RWPE2 (cell line): Measurements from ENCODE around the gene MYO3B.

Experiments used
- ATAC-seq: fragments of 200-7000 bp; cut with Tn5 transposase; 3 replicates; pipeline ENCODE4 v1.9.1; 2021; ENCODE audit warnings: low read depth
- DNase-seq: peaks from one replicate; pipeline ENCODE4 v3.0.0-alpha.2; 2020; ENCODE audit warnings: low spot score
- H3K27ac ChIP-seq: fragments of 450-650 bp; 2 replicates; pipeline ENCODE4 v1.5.1; 2017; ENCODE audit warnings: mild to moderate bottlenecking; ENCODE audit not compliant: poor library complexity, severe bottlenecking
- H3K27me3 ChIP-seq: fragments of 250-450 bp; sonication (Bioruptor Pico); 2 replicates; pipeline ENCODE4 v1.5.1; 2021; ENCODE audit warnings: mild to moderate bottlenecking, moderate library complexity; ENCODE audit not compliant: insufficient read depth, poor library complexity, severe bottlenecking
- H3K36me3 ChIP-seq: fragments of 250-450 bp; sonication (Bioruptor Pico); 2 replicates; pipeline ENCODE4 v1.5.1; 2020; ENCODE audit warnings: low read depth, mild to moderate bottlenecking, moderate library complexity
- H3K4me1 ChIP-seq: fragments of 250-450 bp; sonication (Bioruptor Pico); 2 replicates; pipeline ENCODE4 v1.5.1; 2021; ENCODE audit warnings: mild to moderate bottlenecking, moderate library complexity; ENCODE audit not compliant: insufficient read depth, poor library complexity, severe bottlenecking
- H3K4me3 ChIP-seq: fragments of 250-450 bp; sonication (Bioruptor Pico); 2 replicates; pipeline ENCODE4 v1.5.1; 2021; ENCODE audit warnings: mild to moderate bottlenecking, moderate library complexity; ENCODE audit not compliant: severe bottlenecking
- H3K9me3 ChIP-seq: fragments of 250-450 bp; sonication (Bioruptor Pico); 2 replicates; pipeline ENCODE4 v1.5.1; 2021; ENCODE audit warnings: mild to moderate bottlenecking, moderate library complexity; ENCODE audit not compliant: severe bottlenecking
- TF ChIP-seq, protein P1 (sequence below): fragments of 450-650 bp; IDR thresholded peaks from one replicate; pipeline ENCODE4 v1.5.1; 2017; ENCODE audit warnings: mild to moderate bottlenecking, moderate library complexity; ENCODE audit not compliant: poor library complexity, severe bottlenecking

Gene MYO3B

GRCh38 chr2:170530803-170531564 lies 353.0 kb downstream of the MYO3B start:
- DNase-seq, result no peak
- Histone ChIP-seq H3K27me3 (no peaks in the 10 kb centered on the region), H3K27ac (no peak overlapping the region), H3K36me3 (no peaks in the 10 kb centered on the region), H3K4me3 (no peak overlapping the region), H3K9me3 (no peaks in the 10 kb centered on the region), H3K4me1 (peaks cover 3% of the 10 kb centered on the region)
- TF ChIP-seq, protein P1, sequence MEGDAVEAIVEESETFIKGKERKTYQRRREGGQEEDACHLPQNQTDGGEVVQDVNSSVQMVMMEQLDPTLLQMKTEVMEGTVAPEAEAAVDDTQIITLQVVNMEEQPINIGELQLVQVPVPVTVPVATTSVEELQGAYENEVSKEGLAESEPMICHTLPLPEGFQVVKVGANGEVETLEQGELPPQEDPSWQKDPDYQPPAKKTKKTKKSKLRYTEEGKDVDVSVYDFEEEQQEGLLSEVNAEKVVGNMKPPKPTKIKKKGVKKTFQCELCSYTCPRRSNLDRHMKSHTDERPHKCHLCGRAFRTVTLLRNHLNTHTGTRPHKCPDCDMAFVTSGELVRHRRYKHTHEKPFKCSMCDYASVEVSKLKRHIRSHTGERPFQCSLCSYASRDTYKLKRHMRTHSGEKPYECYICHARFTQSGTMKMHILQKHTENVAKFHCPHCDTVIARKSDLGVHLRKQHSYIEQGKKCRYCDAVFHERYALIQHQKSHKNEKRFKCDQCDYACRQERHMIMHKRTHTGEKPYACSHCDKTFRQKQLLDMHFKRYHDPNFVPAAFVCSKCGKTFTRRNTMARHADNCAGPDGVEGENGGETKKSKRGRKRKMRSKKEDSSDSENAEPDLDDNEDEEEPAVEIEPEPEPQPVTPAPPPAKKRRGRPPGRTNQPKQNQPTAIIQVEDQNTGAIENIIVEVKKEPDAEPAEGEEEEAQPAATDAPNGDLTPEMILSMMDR, result no peak
- no peak for ATAC-seq

- H3K27ac ChIP-seq, result no peak overlapping the region
- DNase-seq, result no peak
- no peaks in the 10 kb centered on the region for H3K27me3 ChIP-seq
- no peak for ATAC-seq
- H3K36me3 ChIP-seq, result no peaks in the 10 kb centered on the region
- H3K4me1 ChIP-seq, result peaks cover 3% of the 10 kb centered on the region
- TF ChIP-seq, protein P1, result no peak
- H3K9me3 ChIP-seq, result no peaks in the 10 kb centered on the region
- H3K4me3 ChIP-seq, result no peak overlapping the region
Observed at GRCh38 chr2:170531876-170532275, 353.9 kb downstream of the MYO3B start.

DNA sequence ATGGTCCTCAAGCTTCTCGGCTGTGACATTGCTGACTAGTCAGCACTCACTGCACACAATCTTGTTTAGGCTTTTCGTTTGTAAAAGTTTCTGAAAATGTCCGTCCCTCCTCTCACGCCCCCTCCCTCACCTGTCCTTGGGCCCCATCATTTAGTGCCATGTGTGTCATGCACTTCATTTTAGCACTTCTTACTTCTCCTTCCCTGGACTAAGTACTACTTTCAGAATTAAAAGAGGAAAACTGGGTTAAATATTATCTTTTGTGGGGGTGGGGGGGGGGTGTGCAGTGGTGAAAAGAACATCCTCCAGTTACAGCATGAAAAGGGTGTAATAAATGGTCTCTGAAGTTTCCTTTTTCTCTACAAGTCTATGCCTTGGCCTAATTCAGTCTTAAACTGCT lies 355.2 kb downstream of the MYO3B start:
- H3K27me3 ChIP-seq, result no peaks in the 10 kb centered on the region
- no peaks in the 10 kb centered on the region for H3K9me3 ChIP-seq
- peaks cover 3% of the 10 kb centered on the region for H3K4me1 ChIP-seq
- no peaks in the 10 kb centered on the region for H3K36me3 ChIP-seq
- no peak overlapping the region for H3K27ac ChIP-seq
- DNase-seq, result no peak
- ATAC-seq, result no peak
- TF ChIP-seq, protein P1, result no peak
- H3K4me3 ChIP-seq, result no peak overlapping the region

- no peaks in the 10 kb centered on the region for H3K27me3 ChIP-seq
- H3K27ac ChIP-seq, result no peak overlapping the region
- no peaks in the 10 kb centered on the region for H3K4me1 ChIP-seq
- ATAC-seq (no peak), DNase-seq (no peak)
- no peak overlapping the region for H3K4me3 ChIP-seq
- TF ChIP-seq, protein P1, result no peak
- no peaks in the 10 kb centered on the region for H3K9me3 ChIP-seq
- H3K36me3 ChIP-seq, result no peaks in the 10 kb centered on the region
Observed at GRCh38 chr2:170535552-170535951, 357.6 kb downstream of the MYO3B start.

GRCh38 chr2:170544817-170545216 lies 366.9 kb downstream of the MYO3B start:
- peaks cover 5% of the 10 kb centered on the region for H3K9me3 ChIP-seq
- TF ChIP-seq, protein P1, result no peak
- no peak for ATAC-seq

More at GRCh38 chr2:170544817-170545216, 366.9 kb downstream of the MYO3B start:
- Histone ChIP-seq H3K27ac (no peak overlapping the region), H3K4me3 (no peak overlapping the region), H3K4me1 (no peaks in the 10 kb centered on the region), H3K36me3 (no peaks in the 10 kb centered on the region), H3K27me3 (no peaks in the 10 kb centered on the region)
- no peak for DNase-seq
